Right cardiac atrium (tissue), 5 donors: ENCODE measurements around the gene MYOF. TPM values are rescaled to one million over a fixed set of nuclear protein-coding genes. Genes with fewer than 3 reads are reported as not detected.
A peak's percentile ranks its signal among the peaks of the same experiment; 100 is the strongest.
"Not testable (repeated sequence)": the region's sequence is repeated elsewhere in the genome, so short reads cannot be mapped to it uniquely, and the experiment has no call there.

Experiments used
- ATAC-seq, 2 donors: fragments of 200-7000 bp; cut with Tn5 transposase; one replicate each; pipeline versions ENCODE4 v1.8.0 to v1.9.1; 2020; ENCODE audit warnings: moderate library complexity in 2 of 2, mild to moderate bottlenecking in 1 of 2
- DNase-seq, 3 donors: peaks; one replicate each; pipeline ENCODE4 v3.0.0-alpha.2; 2020
- H3K27ac ChIP-seq: one replicate; pipeline ENCODE4 v1.5.1; 2013; ENCODE audit warnings: mild to moderate bottlenecking, low read length, control low read depth, moderate library complexity
- H3K27me3 ChIP-seq: one replicate; pipeline ENCODE4 v1.6.1; 2013; ENCODE audit not compliant: control insufficient read depth, insufficient read depth
- H3K4me1 ChIP-seq: one replicate; pipeline ENCODE4 v1.6.1; 2013; ENCODE audit warnings: low read length; ENCODE audit not compliant: control insufficient read depth, insufficient read depth
- H3K4me3 ChIP-seq: one replicate; pipeline ENCODE4 v1.5.1; 2013; ENCODE audit warnings: low read length, control low read depth
- H3K9me3 ChIP-seq: one replicate; pipeline ENCODE4 v1.6.1; 2013; ENCODE audit warnings: low read length; ENCODE audit not compliant: control insufficient read depth
- WGBS: extraction: QIAGEN DNeasy Blood & Tissue Kit; methylation state at CpG from one replicate; pipeline ENCODE4 v1.1.7; 2013; 5-methylcytosine and 5-hydroxymethylcytosine counted together
- intact Hi-C, 4 donors: fragments of 100-400 bp; cut with DNase I; formaldehyde crosslinking; loops; one replicate each; pipeline versions ENCODE4 v1.11.0 to v1.14.0; 2022 to 2023
- polyA plus RNA-seq: library from polyadenylated mRNA; stranded (reverse); fragments of 200-250 nt; gene quantifications from one replicate; pipeline ENCODE4 v1.2.3, GENCODE V29; 2013
- total RNA-seq, 4 donors: library from RNA; stranded (reverse); fragmentation: NEBNext Ultra II Directional; extraction: Animal tissue kit (Norgen Biotek cat#: 25700); gene quantifications; one replicate each; pipeline ENCODE4 v1.2.1, GENCODE V29; 2021
- donor health status: healthy with polysubstance abuse.
- donor health status: DM: no; HTN: yes; CAD: no.
- donor health status: DM: no; HTN: no; CAD: no.
- donor health status: DM: no; HTN: yes; CAD: no; lungs with severe emphysema.
- donor health status: DM: yes; HTN: yes; CAD: no.

Gene MYOF
- total and polyA plus RNA-seq, 5 donors: 5.5 to 25.0 (median 15.6) TPM

DNA sequence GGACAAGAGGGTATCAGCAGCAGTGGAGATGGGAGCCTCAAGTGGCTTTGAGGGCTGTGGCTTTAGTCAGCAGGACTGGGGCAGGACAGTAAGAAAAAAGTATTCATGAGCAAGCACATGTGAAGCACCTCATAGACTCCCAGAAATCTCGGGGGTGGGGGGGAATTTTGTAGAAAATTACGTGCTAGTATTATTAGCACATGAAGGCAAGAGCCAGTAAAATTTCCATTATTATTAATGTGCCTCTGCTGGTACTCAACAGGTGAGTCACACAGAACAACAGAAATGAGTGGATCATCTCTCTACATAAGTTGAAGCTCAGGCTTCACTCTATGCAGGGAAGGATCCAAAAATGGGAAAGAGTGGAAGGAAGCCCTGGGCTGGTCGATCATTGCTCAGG, 114.5 kb downstream of the MYOF start:
- peak in 1 of 2 donors; percentile 7 for ATAC-seq
- intact Hi-C loops: no loop called here
- Histone ChIP-seq H3K4me3 (no peak overlapping the region), H3K4me1 (no peaks in the 10 kb centered on the region), H3K27me3 (no peaks in the 10 kb centered on the region), H3K27ac (no peak overlapping the region), H3K9me3 (no peaks in the 10 kb centered on the region)
- 82% methylated on average over 3 of the region's 3 CpGs for WGBS
- no peak for DNase-seq

DNA sequence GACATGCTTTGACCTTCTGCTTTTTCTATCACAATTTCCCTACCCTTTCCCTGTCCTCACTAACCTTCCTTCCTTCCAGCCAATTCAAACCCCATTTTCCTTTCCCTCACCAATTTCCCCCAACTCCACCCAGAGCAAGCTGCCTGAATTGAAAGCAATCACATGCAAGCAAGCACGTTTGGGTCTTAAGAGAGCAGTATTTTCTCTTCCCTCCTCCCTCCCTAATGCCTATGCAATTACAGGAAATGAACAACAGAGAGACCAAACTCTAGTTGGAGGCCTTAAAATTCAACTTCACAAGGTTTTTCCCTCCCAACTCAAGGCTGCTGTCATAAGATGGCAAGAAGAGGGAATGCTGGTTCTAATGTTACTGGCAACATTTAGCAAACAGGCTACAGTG, 117.2 kb downstream of the MYOF start:
- no peak overlapping the region for H3K27ac ChIP-seq
- intact Hi-C loops: no loop called here

DNA sequence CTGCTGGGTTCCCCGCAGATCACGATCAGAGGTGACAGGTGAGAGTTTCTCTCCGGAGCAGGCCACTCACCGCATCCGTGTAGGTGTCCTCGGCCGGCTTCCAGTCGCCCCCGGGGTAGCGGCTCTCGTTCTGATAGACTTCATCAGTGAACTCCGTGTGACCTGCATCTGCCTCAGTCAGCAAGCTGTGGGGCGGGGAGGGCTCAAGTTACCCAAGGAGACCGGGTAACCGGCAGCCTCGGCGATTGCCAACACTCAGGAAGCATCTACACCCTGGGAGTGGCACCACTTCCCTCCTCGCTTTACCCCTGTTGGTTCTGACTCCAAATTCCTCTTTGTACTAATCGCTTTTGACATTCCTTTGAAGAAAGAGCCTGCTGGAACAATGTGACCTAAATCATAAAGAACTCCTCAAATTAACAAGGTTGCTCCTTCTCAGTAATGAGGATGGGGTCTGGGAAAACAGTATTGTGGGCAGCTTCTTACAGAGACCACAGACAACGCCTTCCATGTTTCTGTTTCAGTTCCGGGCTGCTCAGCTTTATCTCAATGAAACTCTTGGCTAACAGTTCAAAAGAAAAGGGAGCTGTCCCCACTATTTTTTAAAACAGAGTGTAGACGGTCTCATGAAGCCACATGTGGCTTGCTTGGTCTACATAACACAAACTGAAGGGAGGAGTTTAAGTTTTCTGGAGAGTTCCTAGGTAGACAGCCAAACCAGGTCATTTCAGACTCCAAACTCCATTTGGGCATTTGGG, 118.1 kb downstream of the MYOF start:
- WGBS: 71% methylated on average over 22 of the region's 22 CpGs

More for the DNA sequence above, 117.2 kb downstream of the MYOF start:
- DNase-seq (no peak), ATAC-seq (no peak)
- Histone ChIP-seq H3K4me1 (no peaks in the 10 kb centered on the region), H3K9me3 (no peaks in the 10 kb centered on the region), H3K27me3 (no peaks in the 10 kb centered on the region), H3K4me3 (no peak overlapping the region)
- WGBS: 42% methylated on average over 1 of the region's 1 CpG

DNA sequence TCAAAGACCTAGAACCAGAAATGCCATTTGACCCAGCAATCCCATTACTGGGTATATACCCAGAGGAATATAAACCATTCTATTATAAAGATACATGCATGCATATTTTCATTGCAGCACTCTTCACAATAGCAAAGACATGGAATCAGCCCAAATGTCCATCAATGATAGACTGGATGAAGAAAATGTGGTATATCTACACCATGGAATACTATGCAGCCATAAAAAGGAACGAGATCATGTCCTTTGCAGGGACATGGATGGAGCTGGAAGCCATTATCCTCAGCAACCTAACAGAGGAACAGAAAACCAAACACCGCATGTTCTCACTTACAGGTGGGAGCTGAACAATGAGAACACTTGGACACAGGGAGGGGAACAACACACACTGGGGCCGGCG, 123.7 kb downstream of the MYOF start:
- not testable (repeated sequence) for DNase-seq, H3K4me3 ChIP-seq, ATAC-seq, H3K9me3 ChIP-seq, H3K4me1 ChIP-seq, H3K27ac ChIP-seq, H3K27me3 ChIP-seq
- intact Hi-C loops: loop anchor here in 3 of 4 donors (10.0 kb wide), 2 partner anchors 244 to 474 kb away; no protein-coding TSS in a partner anchor
- WGBS: 95% methylated on average over 4 of the region's 4 CpGs

More for the DNA sequence above, 118.1 kb downstream of the MYOF start:
- H3K27me3 ChIP-seq: no peaks in the 10 kb centered on the region
- H3K9me3 ChIP-seq: no peaks in the 10 kb centered on the region
- intact Hi-C loops: no loop called here
- DNase-seq (peak; percentile 64 to 87 (median 83)), ATAC-seq (peak; percentile 67 to 72)
- no peak overlapping the region for H3K4me3 ChIP-seq
- H3K27ac ChIP-seq: no peak overlapping the region
- H3K4me1 ChIP-seq: no peaks in the 10 kb centered on the region

DNA sequence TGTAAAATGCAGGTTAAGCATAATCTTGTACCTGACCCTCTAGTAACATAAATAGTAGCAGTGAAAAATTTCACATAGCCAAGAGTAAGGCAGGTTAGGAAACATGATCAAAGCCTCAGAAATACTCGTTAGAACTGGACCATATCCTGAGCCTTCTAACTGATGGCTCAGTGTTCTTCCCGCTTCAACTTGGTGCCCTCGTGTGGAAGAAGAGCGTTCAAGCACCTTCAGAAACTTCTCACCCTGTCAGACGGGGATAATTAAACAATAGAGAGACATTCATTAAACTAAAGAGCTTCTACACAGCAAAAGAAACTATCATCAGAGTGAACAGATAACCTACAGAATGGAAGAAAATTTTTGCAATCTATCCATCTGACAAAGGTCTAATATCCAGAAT, 124.5 kb downstream of the MYOF start:
- WGBS: 9% methylated on average over 5 of the region's 5 CpGs
- H3K9me3 ChIP-seq: no peaks in the 10 kb centered on the region

DNA sequence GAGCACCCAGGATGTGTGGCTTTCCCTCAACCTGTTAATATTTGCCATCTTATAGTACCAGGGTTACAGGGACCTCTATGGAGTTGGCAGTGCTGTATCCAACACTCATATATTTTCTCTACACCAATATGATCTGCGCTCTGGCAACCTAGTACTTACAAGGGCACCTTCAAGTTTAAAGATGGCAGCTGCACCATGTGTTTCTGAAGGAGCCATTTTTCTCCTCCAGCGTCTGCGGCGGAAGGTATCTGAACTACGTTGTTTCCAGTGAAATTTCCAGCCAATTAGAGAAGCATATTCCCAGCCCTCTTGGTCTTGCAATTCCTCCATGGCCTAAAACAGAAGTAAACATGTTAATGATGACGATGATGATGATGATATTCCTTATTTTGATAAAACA, 125.6 kb downstream of the MYOF start:
- H3K27me3 ChIP-seq: no peaks in the 10 kb centered on the region
- H3K27ac ChIP-seq: no peak overlapping the region
- DNase-seq: no peak
- intact Hi-C loops: loop anchor here in 3 of 4 donors (10.0 kb wide), 2 partner anchors 242 to 472 kb away; no protein-coding TSS in a partner anchor
- ATAC-seq: no peak
- H3K4me1 ChIP-seq: no peaks in the 10 kb centered on the region
- H3K4me3 ChIP-seq: no peak overlapping the region
- 97% methylated on average over 6 of the region's 6 CpGs for WGBS
- H3K9me3 ChIP-seq: no peaks in the 10 kb centered on the region

More for the DNA sequence above, 124.5 kb downstream of the MYOF start:
- peak; percentile 48 to 56 for ATAC-seq
- Histone ChIP-seq H3K27ac (no peak overlapping the region), H3K4me3 (no peak overlapping the region), H3K4me1 (no peaks in the 10 kb centered on the region), H3K27me3 (no peaks in the 10 kb centered on the region)
- no peak for DNase-seq
- intact Hi-C loops: loop anchor here in 3 of 4 donors (10.0 kb wide), 2 partner anchors 243 to 473 kb away; no protein-coding TSS in a partner anchor

DNA sequence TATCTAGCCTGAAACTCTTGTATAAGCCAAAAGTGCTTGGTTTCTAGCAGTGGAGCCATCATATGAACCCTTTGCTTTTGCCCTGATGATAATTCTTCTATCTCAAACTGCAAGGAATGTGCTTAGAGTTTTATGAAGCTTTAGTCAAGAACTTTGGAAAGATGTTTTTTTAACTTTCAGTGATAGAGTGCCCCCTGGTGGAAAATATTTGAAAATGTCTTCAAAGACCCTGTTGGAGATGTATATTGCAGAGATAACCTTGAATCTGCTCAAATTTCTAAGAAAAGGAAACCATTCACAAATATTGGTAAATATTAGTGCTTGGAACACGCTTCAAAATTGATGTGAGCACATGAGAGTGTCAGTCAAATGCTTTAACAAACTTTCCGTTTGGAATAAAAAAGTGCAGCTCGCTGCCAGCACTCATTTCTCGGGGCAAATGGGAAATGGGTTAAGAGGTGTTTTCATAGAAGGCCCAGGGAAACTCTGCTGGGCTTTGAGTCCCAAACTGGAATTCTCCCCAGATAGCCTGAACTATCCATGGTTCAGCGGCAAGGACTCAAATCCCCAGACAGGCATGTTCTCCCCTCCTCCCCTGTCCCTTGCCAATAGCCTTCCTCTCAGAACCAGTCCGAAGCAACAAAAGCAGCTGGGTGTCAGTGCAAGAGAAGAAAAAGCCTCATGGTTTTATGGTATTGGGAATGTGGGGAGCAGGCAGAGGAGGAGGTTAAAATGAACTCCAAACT, 129.3 kb downstream of the MYOF start:
- intact Hi-C loops: loop anchor here in 3 of 4 donors (5.0 to 10.0 kb wide), 3 partner anchors 238 to 468 kb away; no protein-coding TSS in a partner anchor
- Histone ChIP-seq H3K4me1 (no peaks in the 10 kb centered on the region), H3K4me3 (no peak overlapping the region), H3K9me3 (no peaks in the 10 kb centered on the region), H3K27me3 (no peaks in the 10 kb centered on the region), H3K27ac (no peak overlapping the region)
- ATAC-seq (no peak), DNase-seq (no peak)
- 49% methylated on average over 6 of the region's 6 CpGs for whole genome bisulfite sequencing

DNA sequence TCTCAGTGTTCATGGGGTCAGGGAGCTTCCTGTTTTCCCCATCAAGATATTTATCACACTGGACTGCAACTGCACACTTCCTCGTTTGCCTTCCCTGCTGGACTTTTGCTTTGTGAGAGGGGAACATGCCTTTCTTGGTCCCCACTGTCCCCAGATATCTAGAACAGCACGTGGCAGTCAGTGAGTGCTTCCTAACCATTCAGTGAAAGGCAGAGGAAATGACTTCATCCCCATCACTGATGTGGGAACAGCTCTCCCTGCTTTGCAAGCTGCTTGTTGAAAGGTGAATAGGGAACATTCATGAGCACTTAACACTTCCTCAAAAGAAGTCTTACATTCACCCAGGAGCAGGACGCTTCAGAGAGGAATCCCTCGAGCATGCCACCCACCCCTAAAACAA, 135.4 kb downstream of the MYOF start:
- WGBS: 34% methylated on average over 4 of the region's 4 CpGs
- ATAC-seq: no peak
- intact Hi-C loops: loop anchor here in 2 of 4 donors (5.0 to 10.0 kb wide), 2 partner anchors 262 to 264 kb away; no protein-coding TSS in a partner anchor

DNA sequence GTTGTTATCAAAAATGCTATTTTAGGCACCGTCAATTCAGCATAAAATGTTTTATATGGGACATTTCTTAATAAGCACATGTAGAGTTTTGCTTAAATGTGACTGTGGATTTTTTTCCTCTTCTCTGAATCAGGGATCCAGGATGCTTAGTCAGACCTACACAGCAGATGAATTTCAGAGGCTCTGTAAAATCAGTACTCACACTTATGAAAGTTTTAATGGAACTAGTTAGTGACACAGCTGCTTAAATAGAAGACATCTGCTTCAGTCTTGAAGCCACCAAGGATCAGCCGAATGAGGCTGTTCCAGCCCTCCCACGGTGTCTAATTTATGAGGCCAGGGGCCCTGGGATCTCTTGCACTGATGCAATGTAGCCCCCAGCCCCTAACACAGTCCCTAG, 136.0 kb downstream of the MYOF start:
- no peak for ATAC-seq
- no peak overlapping the region for H3K27ac ChIP-seq
- no peak overlapping the region for H3K4me3 ChIP-seq
- H3K4me1 ChIP-seq: no peaks in the 10 kb centered on the region
- DNase-seq: no peak
- no peaks in the 10 kb centered on the region for H3K27me3 ChIP-seq
- no peaks in the 10 kb centered on the region for H3K9me3 ChIP-seq
- intact Hi-C loops: loop anchor here in 2 of 4 donors (5.0 to 10.0 kb wide), 2 partner anchors 261 to 264 kb away; no protein-coding TSS in a partner anchor
- WGBS: 51% methylated on average over 3 of the region's 3 CpGs

More for the DNA sequence above, 135.4 kb downstream of the MYOF start:
- Histone ChIP-seq H3K4me3 (no peak overlapping the region), H3K9me3 (no peaks in the 10 kb centered on the region), H3K4me1 (no peaks in the 10 kb centered on the region), H3K27ac (no peak overlapping the region), H3K27me3 (no peaks in the 10 kb centered on the region)
- DNase-seq: no peak

DNA sequence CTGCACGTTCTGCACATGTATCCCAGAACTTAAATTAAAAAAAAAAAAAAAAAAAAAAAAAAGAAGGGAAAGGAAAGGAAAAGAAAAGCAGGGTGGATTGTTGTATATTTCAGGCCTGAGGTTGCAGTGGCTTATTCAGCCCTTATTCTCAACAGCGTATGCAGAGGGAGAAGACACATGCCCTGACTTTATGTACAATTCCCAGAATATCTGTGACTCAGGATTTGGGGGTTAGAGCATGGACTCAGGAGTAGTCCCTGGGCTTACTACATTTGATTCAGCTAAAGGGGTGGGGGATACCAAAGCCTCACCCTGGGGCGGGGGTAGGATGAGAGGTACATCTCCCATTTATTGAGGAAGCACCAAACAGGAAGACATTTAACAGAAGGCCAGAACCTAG, 137.4 kb downstream of the MYOF start:
- intact Hi-C loops: loop anchor here in 2 of 4 donors (5.0 to 10.0 kb wide), 2 partner anchors 260 to 262 kb away; no protein-coding TSS in a partner anchor
- Histone ChIP-seq H3K4me3 (no peak overlapping the region), H3K27ac (no peak overlapping the region), H3K4me1 (no peaks in the 10 kb centered on the region), H3K27me3 (no peaks in the 10 kb centered on the region), H3K9me3 (no peaks in the 10 kb centered on the region)
- 90% methylated on average over 3 of the region's 3 CpGs for WGBS
- ATAC-seq (no peak), DNase-seq (no peak)

DNA sequence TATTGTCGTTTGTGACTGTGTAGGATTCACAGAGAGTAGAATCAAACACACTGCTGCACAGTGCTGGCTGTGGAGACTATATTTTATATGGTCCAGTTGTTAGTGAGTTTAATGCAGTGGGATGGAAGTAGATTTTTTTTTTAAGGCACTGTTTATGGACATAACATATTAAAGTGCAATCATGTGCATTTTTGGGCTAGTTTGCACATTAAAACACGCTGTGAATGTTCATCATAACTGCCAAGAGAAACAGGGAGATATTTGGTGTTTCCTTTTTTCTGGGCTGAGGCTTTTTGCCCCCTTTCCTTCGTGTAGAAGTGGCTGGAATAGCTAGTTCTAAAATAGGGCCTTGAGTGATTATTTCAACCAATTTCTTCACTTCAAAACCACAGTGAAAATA, 139.2 kb downstream of the MYOF start:
- Histone ChIP-seq H3K27me3 (no peaks in the 10 kb centered on the region), H3K4me3 (no peak overlapping the region), H3K27ac (no peak overlapping the region), H3K4me1 (no peaks in the 10 kb centered on the region), H3K9me3 (no peaks in the 10 kb centered on the region)
- no peak for ATAC-seq
- DNase-seq: no peak
- intact Hi-C loops: loop anchor here in 1 of 4 donors (10.0 kb wide), 1 partner anchor 258 kb away; no protein-coding TSS in a partner anchor
- 58% methylated on average over 3 of the region's 3 CpGs for WGBS
